ENCODE data around the gene ESD. TPM values are rescaled to one million over a fixed set of nuclear protein-coding genes. Genes with fewer than 3 reads are reported as not detected.

The ESD gene
- total RNA-seq, 1 experiment from 2014 or later, result 78.8 TPM

DNA sequence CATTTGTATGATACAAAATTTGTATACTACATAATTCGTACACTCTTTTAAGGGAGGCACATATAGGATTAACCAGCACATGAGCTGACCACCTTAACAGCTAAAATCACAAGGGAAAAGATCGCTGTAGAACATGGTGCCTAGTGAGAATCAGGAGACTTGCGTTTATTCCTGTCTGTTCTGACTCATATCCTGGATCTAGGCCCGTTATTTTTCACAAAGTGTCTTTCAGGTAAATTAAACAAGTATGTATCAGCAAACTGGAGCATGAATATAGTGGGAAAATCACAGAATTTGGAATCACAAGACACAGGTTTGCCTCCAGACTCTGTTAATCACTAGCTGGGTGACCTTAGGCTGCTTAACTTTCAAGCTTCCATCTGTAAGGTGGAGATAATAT is 47.5 kb upstream of the ESD start:
- no peaks in the 10 kb centered on the region for H3K4me1 ChIP-seq (ENCODE audit: insufficient read depth, low read length)
- no peaks in the 10 kb centered on the region for H4K20me1 ChIP-seq (ENCODE audit: control insufficient read depth, insufficient read depth, insufficient read length)
- WGBS (ENCODE audit: extremely low coverage, insufficient read length, low lambda C conversion rate), result no CpG with 5 or more reads among the region's 4 CpGs
- H2AFZ ChIP-seq (ENCODE audit: low read length), result no peak overlapping the region
- no peak overlapping the region for H3K27ac Mint-ChIP-seq
- H4K5ac ChIP-seq (ENCODE audit: insufficient read length, low read depth, low read length), result no peak overlapping the region
- no peak overlapping the region for H3T11ph ChIP-seq (ENCODE audit: low read length)
- H3K79me1 ChIP-seq (ENCODE audit: insufficient read depth, low read depth, low read length, poor library complexity, severe bottlenecking), result no peaks in the 10 kb centered on the region
- no peak overlapping the region for H2BK12ac ChIP-seq (ENCODE audit: insufficient read length, low read depth, low read length)
- no peak overlapping the region for H2BK15ac ChIP-seq (ENCODE audit: low read depth, low read length)
- no peaks in the 10 kb centered on the region for H3K4me1 Mint-ChIP-seq
- TF ChIP-seq, protein P1, sequence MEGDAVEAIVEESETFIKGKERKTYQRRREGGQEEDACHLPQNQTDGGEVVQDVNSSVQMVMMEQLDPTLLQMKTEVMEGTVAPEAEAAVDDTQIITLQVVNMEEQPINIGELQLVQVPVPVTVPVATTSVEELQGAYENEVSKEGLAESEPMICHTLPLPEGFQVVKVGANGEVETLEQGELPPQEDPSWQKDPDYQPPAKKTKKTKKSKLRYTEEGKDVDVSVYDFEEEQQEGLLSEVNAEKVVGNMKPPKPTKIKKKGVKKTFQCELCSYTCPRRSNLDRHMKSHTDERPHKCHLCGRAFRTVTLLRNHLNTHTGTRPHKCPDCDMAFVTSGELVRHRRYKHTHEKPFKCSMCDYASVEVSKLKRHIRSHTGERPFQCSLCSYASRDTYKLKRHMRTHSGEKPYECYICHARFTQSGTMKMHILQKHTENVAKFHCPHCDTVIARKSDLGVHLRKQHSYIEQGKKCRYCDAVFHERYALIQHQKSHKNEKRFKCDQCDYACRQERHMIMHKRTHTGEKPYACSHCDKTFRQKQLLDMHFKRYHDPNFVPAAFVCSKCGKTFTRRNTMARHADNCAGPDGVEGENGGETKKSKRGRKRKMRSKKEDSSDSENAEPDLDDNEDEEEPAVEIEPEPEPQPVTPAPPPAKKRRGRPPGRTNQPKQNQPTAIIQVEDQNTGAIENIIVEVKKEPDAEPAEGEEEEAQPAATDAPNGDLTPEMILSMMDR (conservative IDR thresholded peaks at IDR 0.05), result no peak
- H3K56ac ChIP-seq (ENCODE audit: insufficient read length, low read depth, low read length), result no peak overlapping the region
- no peak overlapping the region for H2BK120ac ChIP-seq (ENCODE audit: low read depth, low read length, poor library complexity, severe bottlenecking)
- H3K23me2 ChIP-seq (ENCODE audit: insufficient read length, low read depth, low read length, poor library complexity, severe bottlenecking), result no peaks in the 10 kb centered on the region
- no peak overlapping the region for H2BK5ac ChIP-seq (ENCODE audit: insufficient read length, low read length)
- no peak overlapping the region for H3K23ac ChIP-seq (ENCODE audit: insufficient read length, low read depth, low read length)
- no peak overlapping the region for H3K14ac ChIP-seq (ENCODE audit: insufficient read depth, low read length)
- no peaks in the 10 kb centered on the region for H3K27me3 Mint-ChIP-seq (ENCODE audit: low read depth)
- H3K4ac ChIP-seq (ENCODE audit: low read depth, low read length), result no peak overlapping the region
- no peak for DNase-seq
- no peaks in the 10 kb centered on the region; the same call in 1 of the 2 replicates for H3K27me3 ChIP-seq (ENCODE audit: insufficient read depth, low read length)
- no peak overlapping the region for H3K4me3 Mint-ChIP-seq
- H4K8ac ChIP-seq (replicated peaks; ENCODE audit: insufficient read length, low read depth, low read length), result no peak overlapping the region
- no peak overlapping the region for H2BK20ac ChIP-seq (ENCODE audit: low read depth, low read length, poor library complexity, severe bottlenecking)
- no peaks in the 10 kb centered on the region for H3K9me3 Mint-ChIP-seq
- H3K36me3 Mint-ChIP-seq (ENCODE audit: insufficient read depth in 1 of 3, low read depth in 3 of 3), result no peaks in the 10 kb centered on the region
- H3K9me3 ChIP-seq (ENCODE audit: control insufficient read depth, low read depth, low read length), result no peaks in the 10 kb centered on the region
- H3K4me2 ChIP-seq (ENCODE audit: insufficient read depth, insufficient read length, low read length), result no peak overlapping the region
- H3K9ac ChIP-seq (ENCODE audit: extremely low read depth, insufficient read length, low read length), result no peak overlapping the region
- H3K18ac ChIP-seq (ENCODE audit: insufficient read length, low read depth, low read length), result no peak overlapping the region
- no peak overlapping the region for H2AK5ac ChIP-seq (ENCODE audit: insufficient read length, low read length)
- H3K79me2 ChIP-seq (ENCODE audit: insufficient read depth, low read length), result no peaks in the 10 kb centered on the region
- no peak overlapping the region for H3K27ac ChIP-seq (ENCODE audit: insufficient read length, low read depth, low read length)
- no peak overlapping the region for H4K91ac ChIP-seq (ENCODE audit: insufficient read length, low read depth, low read length)
